Activated CD4-positive, CD25-positive, alpha-beta regulatory T cell treated with anti-CD3 and anti-CD28 coated beads, Interleukin-2, amount 50 U/mL, for 16 hours (primary cell): Measurements from ENCODE around the gene PAFAH1B2.
"Not testable (repeated sequence)": the region's sequence is repeated elsewhere in the genome, so short reads cannot be mapped to it uniquely, and the experiment has no call there.

ENCODE experiments used
- DNase-seq: peaks from one replicate; pipeline ENCODE4 v3.0.0-alpha.2; 2020; ENCODE audit warnings: low read depth, low spot score

Gene PAFAH1B2

GRCh38 chr11:117127171-117127901, 16.8 kb upstream of the PAFAH1B2 start:
- no peak for DNase-seq

- DNase-seq = no peak
Observed at GRCh38 chr11:117128289-117128688, 15.8 kb upstream of the PAFAH1B2 start.

GRCh38 chr11:117130396-117130795, 13.7 kb upstream of the PAFAH1B2 start:
- DNase-seq = not testable (repeated sequence)

DNA sequence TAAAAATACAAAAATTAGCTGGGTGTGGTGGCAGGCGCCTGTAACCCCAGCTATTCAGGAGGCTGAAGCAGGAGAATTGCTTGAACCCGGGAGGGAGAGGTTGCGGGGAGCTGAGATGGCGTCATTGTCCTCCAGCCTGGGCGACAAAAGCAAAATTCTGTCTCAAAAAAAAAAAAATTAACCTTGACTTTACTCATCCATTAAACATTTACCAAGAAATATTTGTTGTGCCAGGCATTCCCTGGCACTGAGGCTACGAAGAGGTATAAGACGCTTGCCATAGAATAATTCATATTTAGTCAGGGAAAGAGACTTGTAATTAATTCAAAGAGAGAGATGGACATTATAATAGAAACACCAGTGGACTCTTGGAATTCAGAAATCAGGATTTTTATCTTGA, 13.2 kb upstream of the PAFAH1B2 start:
- no peak for DNase-seq

GRCh38 chr11:117134431-117134830, 9.7 kb upstream of the PAFAH1B2 start:
- no peak for DNase-seq

DNA sequence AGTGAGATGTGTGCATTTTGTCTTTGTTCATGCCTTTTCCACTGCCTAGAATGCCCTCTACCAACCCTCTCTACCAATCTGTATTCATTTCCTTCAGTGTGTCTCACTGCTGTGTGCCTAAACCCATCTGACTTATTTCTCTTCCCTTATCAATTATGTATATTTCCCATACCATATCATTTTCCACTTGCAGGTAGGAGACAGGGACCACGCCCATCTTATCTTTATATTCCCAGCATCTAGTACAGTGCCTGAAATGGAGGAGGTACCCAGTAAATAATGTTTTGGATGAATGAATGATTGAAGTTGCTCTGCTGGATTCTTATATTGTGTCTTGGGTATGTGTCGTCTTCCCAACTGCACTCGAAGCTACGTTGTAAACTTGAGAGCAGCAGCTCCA, 9.1 kb upstream of the PAFAH1B2 start:
- DNase-seq = not testable (repeated sequence)

DNA sequence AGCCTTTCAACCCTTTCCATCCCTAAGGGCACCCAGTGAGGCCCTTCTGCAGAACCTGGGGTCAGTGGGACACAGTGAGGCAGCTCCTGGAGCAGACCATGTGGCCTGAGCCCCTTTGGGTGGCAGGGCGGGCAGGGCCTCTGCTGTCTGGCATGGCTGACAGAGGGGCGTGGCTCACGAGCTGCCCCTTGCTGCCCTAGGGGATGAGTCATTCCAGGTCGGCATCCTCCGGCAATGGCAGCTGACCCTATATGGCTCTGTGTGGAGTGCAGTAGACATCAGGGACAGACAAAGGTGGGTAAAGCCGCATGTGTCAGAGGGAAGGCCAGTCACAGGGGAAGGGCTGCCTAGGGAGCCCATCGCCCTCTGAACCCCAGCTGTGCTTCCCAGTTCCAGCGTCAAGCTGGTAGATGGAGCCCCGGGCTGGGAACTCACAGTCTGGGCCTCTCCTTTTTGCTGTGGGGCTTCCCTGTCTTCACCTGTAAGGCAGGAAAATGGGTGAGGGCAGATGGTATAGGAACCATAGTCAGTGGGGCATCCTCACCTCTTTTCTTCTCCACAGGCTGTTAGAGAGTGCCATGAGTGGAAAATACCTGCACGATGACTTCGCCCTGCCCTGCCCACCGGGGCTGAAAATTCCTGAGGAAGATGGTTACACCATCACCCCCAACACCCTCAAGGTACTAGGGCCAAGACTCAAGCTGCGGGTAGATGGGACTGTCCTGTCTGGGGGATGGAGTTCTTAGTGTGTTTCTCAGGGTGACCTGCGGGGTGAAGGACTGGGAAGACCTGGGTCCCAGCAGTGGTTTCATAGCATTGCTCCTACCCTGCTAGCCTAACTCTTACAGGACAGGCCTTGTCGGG, 6.6 kb upstream of the PAFAH1B2 start:
- DNase-seq = not testable (repeated sequence)

- no peak for DNase-seq
Observed at GRCh38 chr11:117143390-117143789, 697 bp upstream of the PAFAH1B2 start.

- no peak for DNase-seq
Observed at GRCh38 chr11:117144477-117145392, 648 bp downstream of the PAFAH1B2 start.

DNA sequence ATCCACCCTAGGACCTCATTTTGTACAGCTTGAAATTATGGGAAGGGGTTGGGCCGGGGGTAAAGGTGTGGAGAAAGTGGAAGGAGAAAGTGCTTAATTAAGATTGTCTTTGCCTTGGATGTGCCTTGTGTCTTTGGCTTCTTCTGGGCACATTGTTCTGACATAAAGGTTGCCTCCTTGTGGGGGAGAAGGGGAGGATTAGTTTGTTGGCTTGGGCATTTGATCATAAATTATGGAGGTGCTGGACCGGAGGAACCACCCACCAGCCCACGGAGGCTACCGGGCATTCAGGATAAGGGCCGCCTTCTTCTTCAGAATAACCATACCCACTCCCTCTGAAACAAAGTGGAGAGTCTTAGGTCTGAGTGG, 1.3 kb downstream of the PAFAH1B2 start:
- DNase-seq = no peak

- DNase-seq = no peak
Observed at GRCh38 chr11:117146521-117146920, 2.4 kb downstream of the PAFAH1B2 start.

DNA sequence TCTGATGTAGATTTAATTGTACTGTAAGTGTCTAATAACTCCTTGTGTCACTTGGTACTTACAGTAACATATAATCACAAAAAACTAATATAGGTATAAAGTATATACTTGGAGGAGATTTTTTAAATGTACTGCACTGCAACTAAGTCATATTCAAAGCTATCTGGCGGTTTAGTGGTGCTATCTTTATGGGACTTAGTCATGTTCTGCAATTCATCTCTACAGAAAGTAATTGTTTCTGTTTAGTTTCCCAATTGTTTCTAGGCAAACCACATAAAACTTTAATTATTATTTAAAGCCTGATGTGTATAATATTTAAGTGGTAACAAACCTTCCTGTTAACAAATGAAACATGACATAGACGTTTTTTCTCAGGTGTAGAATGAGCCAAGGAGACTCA, 8.0 kb downstream of the PAFAH1B2 start:
- DNase-seq = no peak

GRCh38 chr11:117154468-117154867, 10.4 kb downstream of the PAFAH1B2 start:
- no peak for DNase-seq

- no peak for DNase-seq
Observed at GRCh38 chr11:117157507-117157906, 13.4 kb downstream of the PAFAH1B2 start.

DNA sequence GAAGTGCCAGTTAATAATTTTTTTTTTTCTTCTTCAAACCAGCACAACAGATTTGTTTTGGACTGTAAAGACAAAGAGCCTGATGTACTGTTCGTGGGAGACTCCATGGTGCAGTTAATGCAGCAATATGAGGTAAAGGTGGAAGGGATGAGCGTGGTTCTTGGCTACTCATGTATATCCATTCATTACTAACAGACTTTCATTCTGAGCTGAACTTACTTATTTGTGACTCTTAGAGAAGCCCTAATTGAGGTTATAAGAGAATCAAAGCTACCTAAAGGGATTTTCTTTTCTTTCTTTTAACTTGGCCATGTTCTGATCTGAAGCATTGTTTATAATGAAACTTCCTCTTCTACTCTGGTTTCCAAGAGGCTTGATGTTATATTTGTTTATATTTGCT, 15.8 kb downstream of the PAFAH1B2 start:
- no peak for DNase-seq

DNA sequence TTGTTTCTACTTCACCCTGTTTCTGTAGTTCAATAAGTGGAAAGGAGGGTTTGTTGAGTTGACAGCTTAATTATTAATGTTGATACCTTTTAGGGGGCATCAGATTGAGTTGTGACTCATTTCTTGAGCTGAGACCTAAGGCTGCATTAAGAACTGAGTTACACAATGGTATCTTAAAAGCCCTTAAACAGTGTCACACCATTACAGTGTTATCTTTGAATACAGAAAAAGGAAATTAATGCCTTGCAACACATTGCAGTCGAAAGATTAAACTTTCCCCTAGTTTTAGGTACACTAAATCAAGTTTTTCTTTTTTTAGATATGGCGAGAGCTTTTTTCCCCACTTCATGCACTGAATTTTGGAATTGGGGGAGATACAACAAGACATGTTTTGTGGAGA, 16.7 kb downstream of the PAFAH1B2 start:
- no peak for DNase-seq

DNA sequence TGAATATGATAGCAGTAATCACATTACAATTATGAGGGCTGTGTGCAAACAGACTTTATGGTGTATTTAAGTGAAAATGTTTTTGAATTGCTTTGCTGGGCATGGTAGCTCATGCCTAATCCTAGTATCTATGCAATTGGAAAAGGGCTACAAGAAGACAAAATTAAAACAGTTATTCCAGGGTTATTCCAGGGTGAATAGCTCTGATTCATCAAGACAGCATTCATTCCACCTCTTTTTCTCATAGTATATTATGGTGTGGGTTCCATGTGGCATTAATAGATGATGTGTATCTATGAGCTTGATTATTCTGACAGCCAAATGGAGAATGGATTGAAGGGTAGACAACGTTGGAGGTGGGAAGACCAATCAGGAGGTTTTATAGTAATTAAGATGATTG, 22.4 kb downstream of the PAFAH1B2 start:
- DNase-seq = no peak

GRCh38 chr11:117169736-117170135, 25.6 kb downstream of the PAFAH1B2 start:
- DNase-seq = no peak

- DNase-seq = no peak
Observed at GRCh38 chr11:117170210-117170609, 26.1 kb downstream of the PAFAH1B2 start.

DNA sequence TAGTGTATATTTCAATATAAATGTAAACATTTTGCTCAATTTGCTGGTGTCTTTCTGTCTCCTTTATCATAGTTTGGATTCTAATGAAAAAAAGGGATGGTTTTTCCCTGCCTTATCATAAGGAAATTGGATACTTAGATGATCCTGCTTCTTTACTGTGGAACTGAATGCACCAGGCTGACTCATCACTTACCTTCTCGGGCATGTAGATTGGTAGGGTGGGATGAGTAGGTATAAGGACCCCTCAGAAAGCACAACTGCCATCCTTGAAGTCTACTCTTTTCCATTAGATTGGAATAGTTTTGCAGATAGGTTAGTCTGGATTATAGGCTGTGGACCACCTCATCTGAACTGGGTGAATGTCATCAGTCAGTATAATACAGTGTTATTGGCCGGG, 26.9 kb downstream of the PAFAH1B2 start:
- DNase-seq = no peak

DNA sequence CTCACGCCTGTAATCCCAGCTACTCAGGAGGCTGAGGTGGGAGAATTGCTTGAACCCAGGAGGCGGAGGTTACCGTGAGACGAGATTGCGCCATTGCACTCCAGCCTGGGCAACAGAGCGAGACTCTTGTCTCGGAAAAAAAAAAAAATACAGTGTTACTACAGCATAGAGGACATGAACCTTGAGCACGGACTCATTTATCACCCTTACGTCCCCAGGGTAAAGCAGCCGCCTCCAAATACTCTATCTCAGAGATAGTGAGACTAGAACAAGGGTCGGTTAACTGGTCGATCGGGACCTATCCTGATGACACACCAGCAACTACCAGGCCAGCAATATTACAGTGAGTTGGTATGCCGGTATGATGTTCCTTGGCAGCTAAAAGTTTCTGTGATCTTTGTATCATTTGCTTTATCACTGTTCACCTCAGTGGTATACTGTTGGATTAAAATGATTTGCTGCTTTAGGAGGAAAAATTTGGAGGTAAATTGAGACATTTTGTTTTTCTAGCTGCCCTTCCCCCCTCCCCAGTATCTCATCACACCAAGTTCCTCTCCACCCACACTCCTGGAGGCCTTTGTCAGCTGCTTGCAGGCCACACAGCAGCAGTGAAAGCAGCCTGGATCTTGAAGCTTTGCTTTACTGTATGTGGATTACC, 27.4 kb downstream of the PAFAH1B2 start:
- DNase-seq = no peak
